OCI-LY7 (cell line): ENCODE data around the gene MAST2. TPM values are rescaled to one million over a fixed set of nuclear protein-coding genes. Genes with fewer than 3 reads are reported as not detected.

Experiments used
- BruUV-seq: library from RNA; stranded (reverse); fragments of 400-500 nt; replicated peaks from 2 replicates; lab custom pipeline; 2021; lab: Mats Ljungman, UMichigan
- CTCF ChIA-PET: fragments of 300-600 bp; sonication (Branson Sonifier 250); formaldehyde crosslinking; loops from one replicate; lab custom pipeline; 2022; ENCODE audit warnings: antibody characterized with exemption; ENCODE audit not compliant: unreplicated experiment; lab: Charles Lee
- POLR2A ChIA-PET: fragments of 300-600 bp; sonication (Branson Sonifier 250); formaldehyde crosslinking; loops from one replicate; lab custom pipeline; 2022; ENCODE audit warnings: antibody characterized with exemption; lab: Charles Lee
- DNase-seq: peaks from one replicate; pipeline ENCODE4 v3.0.0-alpha.2; 2015; ENCODE audit warnings: low spot score
- H2AFZ ChIP-seq: fragments of 200-600 bp; sonication (generic), shearing (Covaris generic); 2 replicates; pipeline ENCODE4 v1.6.1; 2014; ENCODE audit warnings: mild to moderate bottlenecking, antibody characterized with exemption, low read length, moderate library complexity
- H3K27ac ChIP-seq: fragments of 200-600 bp; sonication (generic); 2 replicates; pipeline ENCODE4 v1.5.1; 2014; ENCODE audit warnings: mixed run types, low read depth, mild to moderate bottlenecking, moderate library complexity, low read length, inconsistent platforms; ENCODE audit not compliant: poor library complexity, severe bottlenecking
- H3K36me3 ChIP-seq: fragments of 200-600 bp; sonication (generic); 2 replicates; pipeline ENCODE4 v1.6.1; 2014; ENCODE audit warnings: mild to moderate bottlenecking, antibody characterized with exemption, low read length, moderate library complexity, mixed read lengths; ENCODE audit not compliant: insufficient read depth
- H3K4me1 ChIP-seq: fragments of 200-600 bp; sonication (generic); 2 replicates; pipeline ENCODE4 v1.5.1; 2014; ENCODE audit warnings: mild to moderate bottlenecking, low read length; ENCODE audit not compliant: insufficient read depth, poor library complexity, severe bottlenecking
- H3K4me2 ChIP-seq: fragments of 200-600 bp; sonication (generic); 2 replicates; pipeline ENCODE4 v1.6.1; 2014; ENCODE audit warnings: mild to moderate bottlenecking, low read length
- H3K4me3 ChIP-seq: fragments of 200-600 bp; sonication (generic); 2 replicates; pipeline ENCODE4 v1.5.1; 2014; ENCODE audit warnings: mild to moderate bottlenecking, low read depth, low read length; ENCODE audit not compliant: poor library complexity, severe bottlenecking
- H3K79me2 ChIP-seq: fragments of 200-600 bp; sonication (generic); 2 replicates; pipeline ENCODE4 v1.6.1; 2016; ENCODE audit warnings: low read depth, mild to moderate bottlenecking, low read length, moderate library complexity, mixed read lengths; ENCODE audit not compliant: insufficient read depth
- H3K9me2 ChIP-seq: fragments of 200-600 bp; sonication (generic); 2 replicates; pipeline ENCODE4 v1.6.1; 2016; ENCODE audit warnings: mild to moderate bottlenecking, low read length, mixed read lengths; ENCODE audit not compliant: insufficient read depth
- H3K9me3 ChIP-seq: fragments of 200-600 bp; sonication (generic); 2 replicates; pipeline ENCODE4 v1.6.1; 2014; ENCODE audit warnings: mild to moderate bottlenecking, mixed run types, low read length, mixed read lengths
- H4K20me1 ChIP-seq: fragments of 200-600 bp; sonication (generic); 2 replicates; pipeline ENCODE4 v1.6.1; 2014; ENCODE audit warnings: mild to moderate bottlenecking, antibody characterized with exemption, low read length, moderate library complexity, mixed read lengths; ENCODE audit not compliant: insufficient read depth
- CTCF ChIP-seq: fragments of 200-600 bp; sonication (generic); conservative IDR thresholded peaks from 2 replicates; pipeline ENCODE4 v1.5.1; 2014; ENCODE audit warnings: mild to moderate bottlenecking, antibody characterized with exemption, low read length, moderate library complexity, mixed read lengths
- EZH2phosphoT487 ChIP-seq: fragments of 200-600 bp; sonication (generic); IDR thresholded peaks from 2 replicates; pipeline ENCODE4 v1.6.1; 2018; ENCODE audit warnings: low read depth, borderline replicate concordance, mild to moderate bottlenecking, mixed run types, antibody characterized with exemption, low read length, moderate library complexity, mixed read lengths
- intact Hi-C: fragments of 100-400 bp; cut with micrococcal nuclease; formaldehyde crosslinking; loops from one replicate; pipeline ENCODE4 v1.10.0; 2022; ENCODE audit not compliant: unreplicated experiment
- total RNA-seq, 2 experiments: library from RNA; depleted of rRNA in 1 of 2; stranded (reverse); fragments of >200 nt in 1 of 2; shearing (Covaris generic) in 1 of 2; gene quantifications; 2 replicates each; pipeline ENCODE4 v1.2.3, GENCODE V29; 2014 to 2022

The MAST2 gene
- total RNA-seq, 2 experiments from 2014 or later: 32.1 to 67.2 TPM

GRCh38 chr1:45827256-45827655 is 23.8 kb downstream of the MAST2 start:
- H3K36me3 ChIP-seq: peaks cover 81% of the 10 kb centered on the region
- intact Hi-C loops: no loop called here
- peaks cover 30% of the 10 kb centered on the region for H3K79me2 ChIP-seq
- ChIA-PET CTCF (no interaction called here), POLR2A (interaction anchor here (1.3 to 1.4 kb wide), 2 partner anchors 12 to 18 kb away, joined by 3 read pairs; no protein-coding TSS in a partner anchor)
- no peak overlapping the region for H3K4me2 ChIP-seq
- no peak overlapping the region for H3K27ac ChIP-seq
- TF ChIP-seq CTCF: no peak
- no peak for TF ChIP-seq EZH2phosphoT487
- no TSS peak for BruUV-seq
- no peak for DNase-seq
- H3K9me3 ChIP-seq: no peaks in the 10 kb centered on the region
- H3K9me2 ChIP-seq: no peaks in the 10 kb centered on the region
- no peak overlapping the region for H3K4me3 ChIP-seq
- H2AFZ ChIP-seq: no peak overlapping the region
- peaks cover 36% of the 10 kb centered on the region for H3K4me1 ChIP-seq
- H4K20me1 ChIP-seq: no peaks in the 10 kb centered on the region

GRCh38 chr1:45828841-45829240 is 25.4 kb downstream of the MAST2 start:
- no peaks in the 10 kb centered on the region for H4K20me1 ChIP-seq
- intact Hi-C loops: no loop called here
- H3K36me3 ChIP-seq: peaks cover 97% of the 10 kb centered on the region
- POLR2A ChIA-PET: no interaction called here
- peaks cover 37% of the 10 kb centered on the region for H3K4me1 ChIP-seq
- H3K27ac ChIP-seq: no peak overlapping the region
- CTCF ChIA-PET: no interaction called here
- H3K9me2 ChIP-seq: no peaks in the 10 kb centered on the region
- no peak overlapping the region for H3K4me3 ChIP-seq
- H3K9me3 ChIP-seq: no peaks in the 10 kb centered on the region
- TF ChIP-seq EZH2phosphoT487: no peak
- TF ChIP-seq CTCF: no peak
- H3K79me2 ChIP-seq: peaks cover 29% of the 10 kb centered on the region
- no peak overlapping the region for H3K4me2 ChIP-seq
- no TSS peak for BruUV-seq
- H2AFZ ChIP-seq: no peak overlapping the region
- no peak for DNase-seq

- peaks cover 79% of the 10 kb centered on the region for H3K36me3 ChIP-seq
- H2AFZ ChIP-seq: no peak overlapping the region
- intact Hi-C loops: no loop called here
- no peaks in the 10 kb centered on the region for H3K9me2 ChIP-seq
- DNase-seq: no peak
- peak overlapping the region; percentile 17 for H3K27ac ChIP-seq
- no peaks in the 10 kb centered on the region for H4K20me1 ChIP-seq
- peaks cover 15% of the 10 kb centered on the region; the same call in 1 of the 2 replicates for H3K9me3 ChIP-seq
- no TSS peak for BruUV-seq
- no peak overlapping the region for H3K4me3 ChIP-seq
- no peak overlapping the region for H3K4me2 ChIP-seq
- ChIA-PET POLR2A (interaction anchor here (1.9 kb wide), 1 partner anchor 10 kb away, joined by 8 read pairs; no protein-coding TSS in a partner anchor), CTCF (no interaction called here)
- H3K79me2 ChIP-seq: peaks cover 61% of the 10 kb centered on the region
- H3K4me1 ChIP-seq: peaks cover 81% of the 10 kb centered on the region
- TF ChIP-seq CTCF (no peak), EZH2phosphoT487 (no peak)
These were observed 29.9 kb downstream of the MAST2 start for GRCh38 chr1:45833361-45833760.
